ENCODE measurements around the gene PTN. TPM values are rescaled to one million over a fixed set of nuclear protein-coding genes. Genes with fewer than 3 reads are reported as not detected.
"Not testable (repeated sequence)": the region's sequence is repeated elsewhere in the genome, so short reads cannot be mapped to it uniquely, and the experiment has no call there.

PTN gene
- total RNA-seq, 1 experiment from 2014 or later: 7.0 TPM

DNA sequence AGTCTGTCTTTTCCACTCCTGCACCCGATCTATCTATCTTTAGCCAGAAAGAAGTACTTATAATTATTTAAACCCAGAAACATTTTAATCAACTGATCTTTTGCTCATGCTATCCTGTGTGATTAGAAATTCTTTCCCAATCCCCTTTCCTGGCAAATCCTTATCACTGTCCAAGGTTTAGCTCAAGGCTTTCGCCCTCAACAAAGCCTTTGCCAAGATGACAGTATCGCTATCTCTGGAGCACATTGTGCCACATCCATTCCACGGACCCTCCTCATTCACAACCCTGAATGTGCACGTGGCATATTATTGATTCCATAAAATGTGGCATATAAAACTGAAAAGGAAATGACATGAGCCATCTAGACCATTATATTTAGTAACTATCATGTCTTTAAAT lies 71.3 kb downstream of the PTN start:
- CTCF ChIA-PET: interaction anchor here (0.6 kb wide), 1 partner anchor 354 kb away, joined by 8 read pairs; no protein-coding TSS in a partner anchor
- H3K9me2 ChIP-seq (ENCODE audit: insufficient read depth): no peaks in the 10 kb centered on the region
- no TSS peak for BruUV-seq (replicated peaks)
- POLR2A ChIA-PET (ENCODE audit: unreplicated experiment): interaction anchor here (0.6 kb wide), 1 partner anchor 27 kb away, joined by 4 read pairs; no protein-coding TSS in a partner anchor
- no peaks in the 10 kb centered on the region for H3K4me1 ChIP-seq (replicated peaks; ENCODE audit: insufficient read depth)
- TF ChIP-seq, protein P1, sequence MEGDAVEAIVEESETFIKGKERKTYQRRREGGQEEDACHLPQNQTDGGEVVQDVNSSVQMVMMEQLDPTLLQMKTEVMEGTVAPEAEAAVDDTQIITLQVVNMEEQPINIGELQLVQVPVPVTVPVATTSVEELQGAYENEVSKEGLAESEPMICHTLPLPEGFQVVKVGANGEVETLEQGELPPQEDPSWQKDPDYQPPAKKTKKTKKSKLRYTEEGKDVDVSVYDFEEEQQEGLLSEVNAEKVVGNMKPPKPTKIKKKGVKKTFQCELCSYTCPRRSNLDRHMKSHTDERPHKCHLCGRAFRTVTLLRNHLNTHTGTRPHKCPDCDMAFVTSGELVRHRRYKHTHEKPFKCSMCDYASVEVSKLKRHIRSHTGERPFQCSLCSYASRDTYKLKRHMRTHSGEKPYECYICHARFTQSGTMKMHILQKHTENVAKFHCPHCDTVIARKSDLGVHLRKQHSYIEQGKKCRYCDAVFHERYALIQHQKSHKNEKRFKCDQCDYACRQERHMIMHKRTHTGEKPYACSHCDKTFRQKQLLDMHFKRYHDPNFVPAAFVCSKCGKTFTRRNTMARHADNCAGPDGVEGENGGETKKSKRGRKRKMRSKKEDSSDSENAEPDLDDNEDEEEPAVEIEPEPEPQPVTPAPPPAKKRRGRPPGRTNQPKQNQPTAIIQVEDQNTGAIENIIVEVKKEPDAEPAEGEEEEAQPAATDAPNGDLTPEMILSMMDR (conservative IDR thresholded peaks at IDR 0.05): no peak
- no peak for TF ChIP-seq EZH2 (IDR thresholded peaks at IDR 0.05; ENCODE audit: low read depth)
- no peak overlapping the region for H3K4me2 ChIP-seq
- H3K9me3 ChIP-seq (ENCODE audit: insufficient read depth, low read depth): no peaks in the 10 kb centered on the region; the same call in 1 of the 2 replicates
- H3K27ac ChIP-seq: no peak overlapping the region
- H3F3A ChIP-seq (ENCODE audit: insufficient read depth, low read depth): no peaks in the 10 kb centered on the region
- H3K36me3 ChIP-seq (ENCODE audit: low read depth): no peaks in the 10 kb centered on the region
- no peaks in the 10 kb centered on the region for H3K79me2 ChIP-seq (ENCODE audit: low read depth)
- DNase-seq: no peak
- no peak overlapping the region for H3K4me3 ChIP-seq
- H3K27me3 ChIP-seq (ENCODE audit: insufficient read depth, low read depth): no peaks in the 10 kb centered on the region
- H4K20me1 ChIP-seq (ENCODE audit: insufficient read depth): no peaks in the 10 kb centered on the region
- intact Hi-C loops (cut with micrococcal nuclease; ENCODE audit: unreplicated experiment): loop anchor here (10.0 kb wide), 1 partner anchor 323 kb away; no protein-coding TSS in a partner anchor
- 0 out of 2 replicates have a peak overlapping the region, but pooled peaks have one; percentile 21 for H2AFZ ChIP-seq

DNA sequence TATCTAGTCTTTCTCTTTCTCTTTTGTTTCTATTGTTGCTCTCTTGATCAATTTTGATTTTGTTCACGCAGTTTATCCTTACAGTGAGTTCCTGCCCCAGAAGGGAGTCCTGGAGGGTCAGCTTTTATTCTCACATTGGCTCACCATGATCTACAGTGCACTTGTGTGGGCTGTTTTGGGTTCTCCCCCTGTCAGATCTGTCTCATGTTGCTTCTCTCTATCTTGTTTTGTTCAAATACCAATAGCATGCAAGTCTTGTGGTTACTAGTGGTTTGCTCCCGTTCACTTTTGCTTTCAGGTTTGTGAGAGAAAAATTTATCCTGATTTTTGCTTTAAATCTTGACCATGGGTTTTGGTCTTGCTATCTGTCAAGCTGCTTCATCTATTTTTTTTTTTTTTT lies 74.3 kb downstream of the PTN start:
- Histone ChIP-seq H3K4me2 (no peak overlapping the region), H4K20me1 (ENCODE audit: insufficient read depth) (no peaks in the 10 kb centered on the region), H2AFZ (no peak overlapping the region), H3K79me2 (ENCODE audit: low read depth) (no peaks in the 10 kb centered on the region), H3K36me3 (ENCODE audit: low read depth) (no peaks in the 10 kb centered on the region), H3K9me3 (ENCODE audit: insufficient read depth, low read depth) (no peaks in the 10 kb centered on the region; the same call in 1 of the 2 replicates), H3F3A (ENCODE audit: insufficient read depth, low read depth) (no peaks in the 10 kb centered on the region), H3K4me3 (no peak overlapping the region), H3K27me3 (ENCODE audit: insufficient read depth, low read depth) (no peaks in the 10 kb centered on the region), H3K27ac (no peak overlapping the region), H3K9me2 (ENCODE audit: insufficient read depth) (no peaks in the 10 kb centered on the region), H3K4me1 (replicated peaks; ENCODE audit: insufficient read depth) (no peaks in the 10 kb centered on the region)
- no TSS peak for BruUV-seq (replicated peaks)
- no peak for TF ChIP-seq EZH2 (IDR thresholded peaks at IDR 0.05; ENCODE audit: low read depth)
- TF ChIP-seq, protein P1 (conservative IDR thresholded peaks at IDR 0.05): no peak
- no peak for DNase-seq
- ChIA-PET POLR2A (ENCODE audit: unreplicated experiment) (no interaction called here), CTCF (no interaction called here)
- intact Hi-C loops (cut with micrococcal nuclease; ENCODE audit: unreplicated experiment): no loop called here

DNA sequence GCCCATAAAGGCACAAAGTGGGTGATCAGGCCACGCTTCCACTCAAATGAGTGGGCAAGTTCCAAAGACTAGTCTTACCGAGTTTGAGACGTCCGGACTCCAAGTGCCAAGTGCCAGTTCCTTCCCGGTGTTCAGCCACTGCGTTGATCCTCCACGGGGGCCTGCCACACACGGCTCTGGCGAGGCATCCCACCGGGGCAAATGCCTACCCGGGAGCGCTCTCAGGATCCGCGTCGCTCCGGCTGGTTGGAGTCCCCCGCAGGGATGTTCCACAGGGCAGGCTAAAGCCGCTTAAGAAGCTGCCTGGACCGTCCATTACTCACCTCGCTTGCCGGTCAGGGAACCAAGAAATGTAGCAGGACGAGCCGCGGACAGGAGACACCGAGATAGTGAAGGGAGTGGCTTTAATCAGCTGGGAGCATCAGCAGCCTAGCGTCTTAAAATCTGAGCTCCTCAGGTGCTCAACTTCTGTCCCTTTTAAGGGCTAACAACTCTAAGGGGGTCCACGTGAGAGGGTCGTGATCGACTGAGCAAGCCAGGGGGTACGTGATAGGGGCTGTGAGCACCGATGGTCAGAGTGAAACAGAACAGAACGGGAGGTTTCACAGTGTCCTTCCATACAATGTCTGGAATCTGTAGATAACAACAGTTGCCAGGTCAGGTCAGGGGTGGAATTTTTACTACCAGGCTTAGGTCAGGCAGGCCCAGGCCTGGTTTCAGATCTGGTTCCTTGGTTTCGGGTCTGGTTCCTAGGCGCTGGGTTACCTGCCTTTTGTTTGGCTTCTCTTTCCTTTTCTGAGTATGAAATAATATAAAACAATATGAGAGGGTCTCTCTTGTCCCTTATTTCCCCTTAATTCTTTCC lies 75.3 kb downstream of the PTN start:
- H3K36me3 ChIP-seq (ENCODE audit: low read depth); H3K27ac ChIP-seq; H3F3A ChIP-seq (ENCODE audit: insufficient read depth, low read depth); H3K9me3 ChIP-seq (ENCODE audit: insufficient read depth, low read depth); BruUV-seq (replicated peaks); H3K4me3 ChIP-seq; H3K27me3 ChIP-seq (ENCODE audit: insufficient read depth, low read depth); CTCF ChIA-PET; H4K20me1 ChIP-seq (ENCODE audit: insufficient read depth); H2AFZ ChIP-seq; H3K9me2 ChIP-seq (ENCODE audit: insufficient read depth); intact Hi-C loops (cut with micrococcal nuclease; ENCODE audit: unreplicated experiment); POLR2A ChIA-PET (ENCODE audit: unreplicated experiment); H3K4me2 ChIP-seq; H3K79me2 ChIP-seq (ENCODE audit: low read depth); H3K4me1 ChIP-seq (replicated peaks; ENCODE audit: insufficient read depth): not testable (repeated sequence)
- peak in 1 of 2 experiments; percentile 10 for DNase-seq
